ENCODE data around the gene ST3GAL2. TPM values are rescaled to one million over a fixed set of nuclear protein-coding genes. Genes with fewer than 3 reads are reported as not detected.

ST3GAL2 gene
- total and polyA plus RNA-seq, 2 donors (not counting 3 experiments of a cell fraction or from before 2014, with no cell fraction given) = 23.0 to 50.4 TPM

DNA sequence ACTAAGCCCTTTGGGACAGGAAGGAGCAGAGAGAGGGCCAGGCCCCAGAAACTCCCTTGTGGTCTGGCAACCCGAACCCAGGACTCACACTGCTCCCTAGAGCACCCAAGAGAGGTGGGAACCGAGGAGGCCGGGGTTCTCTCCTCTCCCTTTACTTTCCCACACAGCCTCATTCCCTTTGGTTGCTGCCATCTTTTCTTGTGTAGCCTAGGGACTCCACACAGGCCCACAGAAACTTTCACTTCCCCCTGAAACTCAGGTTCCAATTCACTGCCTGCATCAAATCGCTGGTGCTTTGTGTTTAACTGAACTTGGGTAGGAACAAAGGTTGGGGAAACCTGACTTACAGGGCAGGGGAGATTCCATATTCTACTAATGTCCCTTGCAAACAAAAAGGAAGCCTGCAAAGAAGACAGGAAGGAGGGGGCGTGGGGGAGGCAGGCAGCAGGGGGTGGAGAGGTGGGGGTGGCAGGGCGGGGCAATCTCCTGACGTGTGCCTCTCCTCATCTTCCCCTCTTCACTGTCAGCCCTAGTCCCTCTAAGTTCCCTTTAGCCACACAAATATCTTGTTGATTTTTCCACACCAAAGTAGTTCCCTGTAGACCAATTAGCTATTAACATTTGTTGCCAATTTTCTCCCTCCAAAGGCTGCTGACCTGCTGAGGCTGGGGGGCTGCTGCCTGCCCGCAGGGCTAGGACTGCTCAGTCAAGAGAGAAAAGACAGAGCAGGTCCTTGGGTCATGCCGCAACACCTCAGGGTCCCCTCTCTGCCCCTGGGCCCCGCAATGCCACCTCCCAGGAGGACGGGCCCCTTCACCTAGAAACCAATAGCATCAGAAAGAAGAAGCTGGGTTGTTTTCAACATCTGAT is 8.0 kb downstream of the ST3GAL2 start:
- H3K9ac ChIP-seq (replicated peaks; ENCODE audit: extremely low read depth, insufficient read depth, low read length) = no peak overlapping the region
- intact Hi-C loops (cut with micrococcal nuclease) (no loop called here), dilution Hi-C loops (cut with MboI; ENCODE audit: extremely low pct_ligation_motif_present, low sequenced_read_pairs) (no loop called here)
- no peaks in the 10 kb centered on the region for H3K9me3 ChIP-seq (replicated peaks; ENCODE audit: control insufficient read depth, insufficient read depth, low read length)
- BruUV-seq (replicated peaks) = no TSS peak
- DNase-seq (ENCODE audit: low read depth, low spot score) (no peak), FAIRE-seq (no peak)
- no peak overlapping the region for H3K4me3 ChIP-seq (replicated peaks in 1 of 3; ENCODE audit: insufficient read depth in 1 of 3, low read depth in 1 of 3, low read length in 3 of 3)
- peak overlapping the region; percentile 61 for H3K27ac ChIP-seq (ENCODE audit: insufficient read depth, low read depth, low read length)
- ChIA-PET POLR2A (no interaction called here), CTCF (interaction anchor here (0.5 to 0.6 kb wide), 2 partner anchors 21 to 40 kb away, joined by 3 read pairs; no protein-coding TSS in a partner anchor)
- no peaks in the 10 kb centered on the region for H3K27me3 ChIP-seq (ENCODE audit: control insufficient read depth in 2 of 2, insufficient read depth in 2 of 2, low read length in 2 of 2)
- peaks cover 65% of the 10 kb centered on the region for H3K4me1 ChIP-seq (ENCODE audit: control insufficient read depth, extremely low read depth, insufficient read depth, low read length)
- peaks cover 0 to 5% of the 10 kb centered on the region in 2 experiments for H3K36me3 ChIP-seq (ENCODE audit: control insufficient read depth in 2 of 2, extremely low read depth in 1 of 2, insufficient read depth in 2 of 2, low read length in 2 of 2)
- H4K20me1 ChIP-seq (replicated peaks; ENCODE audit: control insufficient read depth, extremely low read depth, insufficient read depth, low read length) = no peaks in the 10 kb centered on the region
- peak overlapping the region; percentile 49 for H3K4me2 ChIP-seq (ENCODE audit: insufficient read depth, low read length)
- TF ChIP-seq POLR2AphosphoS5 (IDR thresholded peaks at IDR 0.05; ENCODE audit: insufficient read depth, low read depth, low read length) (no peak), FOS (IDR thresholded peaks at IDR 0.05; ENCODE audit: borderline replicate concordance, insufficient read depth, low read length) (no peak), GATA2 (IDR thresholded peaks at IDR 0.05; ENCODE audit: insufficient read depth, insufficient read length, low read depth, low read length) (no peak), MYC (IDR thresholded peaks at IDR 0.05; ENCODE audit: low read depth, low read length) (no peak), JUN (IDR thresholded peaks at IDR 0.05; ENCODE audit: borderline replicate concordance, insufficient read depth, insufficient read length, low read depth) (no peak), EZH2 (IDR thresholded peaks at IDR 0.05; ENCODE audit: borderline replicate concordance, low read depth, low read length, severe bottlenecking) (no peak)
- TF ChIP-seq, protein P1, sequence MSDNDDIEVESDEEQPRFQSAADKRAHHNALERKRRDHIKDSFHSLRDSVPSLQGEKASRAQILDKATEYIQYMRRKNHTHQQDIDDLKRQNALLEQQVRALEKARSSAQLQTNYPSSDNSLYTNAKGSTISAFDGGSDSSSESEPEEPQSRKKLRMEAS (IDR thresholded peaks at IDR 0.05; ENCODE audit: insufficient read depth, insufficient read length) = no peak
- no peaks in the 10 kb centered on the region for H3K9me1 ChIP-seq (replicated peaks; ENCODE audit: control insufficient read depth, extremely low read depth, insufficient read depth, low read length)
- H3K79me2 ChIP-seq (ENCODE audit: control insufficient read depth, insufficient read depth, low read length) = peaks cover 58% of the 10 kb centered on the region
- H2AFZ ChIP-seq (ENCODE audit: low read depth, low read length) = no peak overlapping the region

Measured in endothelial cell of umbilical vein (primary cell).